Measurements from ENCODE around the gene GKN2.
"Not testable (repeated sequence)": the region's sequence is repeated elsewhere in the genome, so short reads cannot be mapped to it uniquely, and the experiment has no call there.

Gene GKN2

DNA sequence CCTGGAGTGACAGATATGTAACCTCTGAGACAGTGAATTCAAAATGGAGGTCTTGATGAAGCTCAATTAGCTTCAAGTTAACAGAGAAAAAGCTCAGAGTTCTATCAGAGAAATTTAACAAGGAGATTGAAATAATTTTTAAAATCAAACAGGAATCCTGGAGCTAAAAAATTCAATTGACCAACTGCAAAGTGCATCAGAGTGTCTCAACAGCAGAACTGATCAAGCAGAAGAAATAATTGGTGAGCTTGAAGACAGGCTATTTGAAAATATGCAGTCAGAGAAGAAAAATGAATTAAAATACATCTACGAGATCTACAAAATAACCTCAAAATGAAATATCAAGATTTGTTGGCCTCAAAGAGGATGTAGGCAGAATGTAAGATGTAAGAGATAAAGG is 51.1 kb downstream of the GKN2 start:
- no peak for DNase-seq (ENCODE audit: low read depth)
- TF ChIP-seq, protein P1, sequence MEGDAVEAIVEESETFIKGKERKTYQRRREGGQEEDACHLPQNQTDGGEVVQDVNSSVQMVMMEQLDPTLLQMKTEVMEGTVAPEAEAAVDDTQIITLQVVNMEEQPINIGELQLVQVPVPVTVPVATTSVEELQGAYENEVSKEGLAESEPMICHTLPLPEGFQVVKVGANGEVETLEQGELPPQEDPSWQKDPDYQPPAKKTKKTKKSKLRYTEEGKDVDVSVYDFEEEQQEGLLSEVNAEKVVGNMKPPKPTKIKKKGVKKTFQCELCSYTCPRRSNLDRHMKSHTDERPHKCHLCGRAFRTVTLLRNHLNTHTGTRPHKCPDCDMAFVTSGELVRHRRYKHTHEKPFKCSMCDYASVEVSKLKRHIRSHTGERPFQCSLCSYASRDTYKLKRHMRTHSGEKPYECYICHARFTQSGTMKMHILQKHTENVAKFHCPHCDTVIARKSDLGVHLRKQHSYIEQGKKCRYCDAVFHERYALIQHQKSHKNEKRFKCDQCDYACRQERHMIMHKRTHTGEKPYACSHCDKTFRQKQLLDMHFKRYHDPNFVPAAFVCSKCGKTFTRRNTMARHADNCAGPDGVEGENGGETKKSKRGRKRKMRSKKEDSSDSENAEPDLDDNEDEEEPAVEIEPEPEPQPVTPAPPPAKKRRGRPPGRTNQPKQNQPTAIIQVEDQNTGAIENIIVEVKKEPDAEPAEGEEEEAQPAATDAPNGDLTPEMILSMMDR (conservative IDR thresholded peaks at IDR 0.05; ENCODE audit: low read length), result no peak
- H3K4me3 ChIP-seq (ENCODE audit: low read length), result no peak overlapping the region

DNA sequence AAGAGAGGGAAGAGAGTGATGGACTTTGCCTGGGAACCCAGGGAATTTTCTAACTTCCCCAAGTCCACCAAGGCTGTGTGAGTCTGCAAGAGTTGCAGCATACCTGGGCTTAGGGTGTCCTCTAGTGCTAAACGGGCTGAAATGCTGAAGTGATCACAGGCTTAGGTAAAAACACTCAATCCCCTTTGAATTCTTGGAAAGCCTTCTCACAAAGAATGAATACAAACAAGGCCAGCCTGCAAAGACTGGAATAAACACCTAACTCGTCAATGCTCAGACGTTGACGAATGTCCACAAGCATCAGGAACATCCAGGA is 51.5 kb downstream of the GKN2 start:
- no peak overlapping the region for H3K4me3 ChIP-seq (ENCODE audit: low read length)
- peak; percentile 16 for DNase-seq (ENCODE audit: low read depth)
- TF ChIP-seq, protein P1 (conservative IDR thresholded peaks at IDR 0.05; ENCODE audit: low read length), result peak; percentile 45

DNA sequence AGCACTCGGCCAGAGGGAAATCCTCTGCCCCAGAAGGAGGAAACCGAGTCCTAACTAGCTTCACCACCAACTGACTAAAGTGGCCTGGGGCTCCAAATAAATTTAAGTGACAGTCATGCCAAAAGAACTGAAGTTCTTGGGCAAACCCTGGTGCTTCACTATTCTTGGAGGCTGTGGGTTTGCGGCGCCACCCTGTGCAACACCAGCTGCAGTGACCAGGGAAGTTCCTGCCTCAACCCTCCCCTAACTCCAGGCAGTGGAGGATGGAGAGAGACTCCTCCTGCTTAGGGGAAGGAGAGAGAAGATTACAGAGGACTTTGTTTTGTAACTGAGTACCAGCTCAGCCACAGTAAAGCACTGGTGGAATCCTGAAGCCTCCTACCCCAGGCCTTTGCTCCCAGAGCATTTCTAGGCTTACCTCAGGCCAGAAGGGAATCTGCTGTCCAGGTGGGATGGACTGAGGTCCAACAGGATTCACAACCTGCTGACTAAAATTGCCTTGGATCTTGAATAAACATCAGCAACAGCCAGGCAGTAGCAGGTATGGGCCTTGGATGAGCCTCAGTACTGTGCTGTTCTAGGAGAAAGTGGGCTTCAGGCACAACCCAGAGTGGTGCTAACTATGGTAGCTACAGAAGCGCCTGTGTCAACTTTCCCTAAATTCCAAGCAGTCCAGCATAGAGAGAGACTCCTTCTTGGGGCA is 52.0 kb downstream of the GKN2 start:
- DNase-seq (ENCODE audit: low read depth), result no peak
- H3K4me3 ChIP-seq (ENCODE audit: low read length), result no peak overlapping the region
- TF ChIP-seq, protein P1 (conservative IDR thresholded peaks at IDR 0.05; ENCODE audit: low read length), result peak; percentile 4; the same call in 1 of the 2 replicates

DNA sequence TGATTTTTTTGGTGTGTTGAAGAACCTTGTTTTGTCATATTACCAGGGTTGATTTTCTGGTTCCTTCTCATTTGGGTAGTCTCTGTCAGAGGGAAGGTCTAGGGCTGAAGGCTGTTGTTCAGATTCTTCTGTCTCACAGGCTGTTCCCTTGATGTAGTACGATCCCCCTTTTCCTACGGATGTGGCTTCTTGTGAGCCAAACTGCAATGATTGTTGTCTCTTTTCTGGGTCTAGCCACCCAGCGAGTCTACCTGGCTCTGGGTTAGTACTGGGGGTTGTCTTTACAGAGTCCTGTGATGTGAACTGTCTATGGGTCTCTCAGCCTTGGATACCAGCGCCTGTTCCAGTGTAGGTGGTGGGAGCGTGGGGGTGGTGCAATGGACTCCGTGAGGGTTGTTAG is 56.7 kb downstream of the GKN2 start:
- not testable (repeated sequence) for DNase-seq (ENCODE audit: low read depth); H3K4me3 ChIP-seq (ENCODE audit: low read length)

Measured in AG10803 (cell line).